WTC11 (cell line): Measurements from ENCODE around the gene SLC25A40. TPM values are rescaled to one million over a fixed set of nuclear protein-coding genes. Genes with fewer than 3 reads are reported as not detected.
"Not testable (repeated sequence)": the region's sequence is repeated elsewhere in the genome, so short reads cannot be mapped to it uniquely, and the experiment has no call there.

ENCODE experiments used
- ATAC-seq: fragments of 200-7000 bp; cut with Tn5 transposase; 2 replicates; pipeline ENCODE4 v1.10.0; 2021; ENCODE audit warnings: mild to moderate bottlenecking, moderate library complexity
- CTCF ChIA-PET: fragments of 300-600 bp; sonication (Branson Sonifier 250); formaldehyde crosslinking; loops from one replicate; lab custom pipeline; 2021; ENCODE audit warnings: antibody characterized with exemption; lab: Charles Lee
- POLR2A ChIA-PET: fragments of 350-600 bp; sonication (Branson Sonifier 250); formaldehyde crosslinking; loops from one replicate; lab custom pipeline; 2021; ENCODE audit warnings: antibody characterized with exemption; lab: Charles Lee
- DNase-seq: peaks from one replicate; pipeline ENCODE4 v3.0.0; 2021; ENCODE audit warnings: low spot score
- H3K27ac Mint-ChIP-seq: 2 replicates; pipeline ENCODE4 v1.8.0; 2021; ENCODE audit warnings: mixed read lengths
- H3K27me3 Mint-ChIP-seq: 2 replicates; pipeline ENCODE4 v1.8.0; 2021; ENCODE audit warnings: low read depth, mild to moderate bottlenecking, moderate library complexity, mixed read lengths
- H3K36me3 Mint-ChIP-seq: 2 replicates; pipeline ENCODE4 v1.8.0; 2021; ENCODE audit warnings: mixed read lengths
- H3K4me1 Mint-ChIP-seq: 2 replicates; pipeline ENCODE4 v1.8.0; 2022; ENCODE audit warnings: mixed read lengths
- H3K4me3 Mint-ChIP-seq: 2 replicates; pipeline ENCODE4 v1.8.0; 2021; ENCODE audit warnings: mild to moderate bottlenecking, moderate library complexity, mixed read lengths
- H3K9me3 Mint-ChIP-seq: 2 replicates; pipeline ENCODE4 v1.8.0; 2021; ENCODE audit warnings: mixed read lengths
- CREB1 ChIP-seq: sonication (generic); formaldehyde crosslinking; IDR thresholded peaks from 2 replicates; pipeline ENCODE4 v1.8.0; 2023; ENCODE audit warnings: mild to moderate bottlenecking, missing genetic modification reagents
- NR1H2 ChIP-seq: sonication (generic); formaldehyde crosslinking; IDR thresholded peaks from 2 replicates; pipeline ENCODE4 v1.9.0; 2021; ENCODE audit warnings: mild to moderate bottlenecking, moderate library complexity, missing genetic modification reagents
- NR2C2 ChIP-seq: sonication (generic); formaldehyde crosslinking; IDR thresholded peaks from 2 replicates; pipeline ENCODE4 v1.8.0; 2022; ENCODE audit warnings: mild to moderate bottlenecking, missing genetic modification reagents
- NR3C1 ChIP-seq: sonication (generic); formaldehyde crosslinking; conservative IDR thresholded peaks from 2 replicates; pipeline ENCODE4 v1.8.1; 2023; ENCODE audit warnings: low read depth, mild to moderate bottlenecking, missing genetic modification reagents
- OVOL2 ChIP-seq: fragments of 250-450 bp; sonication (Bioruptor Pico); IDR thresholded peaks from 2 replicates; pipeline ENCODE4 v1.9.0; 2021; ENCODE audit warnings: mild to moderate bottlenecking, borderline replicate concordance
- PREB ChIP-seq: sonication (generic); formaldehyde crosslinking; IDR thresholded peaks from 2 replicates; pipeline ENCODE4 v1.8.1; 2022; ENCODE audit warnings: mild to moderate bottlenecking, missing genetic modification reagents, moderate library complexity, borderline replicate concordance
- RELA ChIP-seq: sonication (generic); formaldehyde crosslinking; IDR thresholded peaks from 2 replicates; pipeline ENCODE4 v1.8.1; 2022; ENCODE audit warnings: missing genetic modification reagents, mild to moderate bottlenecking, borderline replicate concordance
- RORB ChIP-seq: fragments of 250-450 bp; sonication (Bioruptor Pico); IDR thresholded peaks from 2 replicates; pipeline ENCODE4 v1.9.0; 2021; ENCODE audit warnings: mild to moderate bottlenecking
- SMAD4 ChIP-seq: sonication (generic); formaldehyde crosslinking; IDR thresholded peaks from 2 replicates; pipeline ENCODE4 v1.8.0; 2022; ENCODE audit warnings: mild to moderate bottlenecking, missing genetic modification reagents
- SOX15 ChIP-seq: fragments of 250-450 bp; sonication (Bioruptor Pico); IDR thresholded peaks from 2 replicates; pipeline ENCODE4 v1.9.0; 2021; ENCODE audit warnings: mild to moderate bottlenecking
- ZNF138 ChIP-seq: sonication (generic); formaldehyde crosslinking; conservative IDR thresholded peaks from 2 replicates; pipeline ENCODE4 v1.8.1; 2022; ENCODE audit warnings: mild to moderate bottlenecking, moderate library complexity, missing genetic modification reagents
- ZNF317 ChIP-seq: sonication (generic); formaldehyde crosslinking; IDR thresholded peaks from 2 replicates; pipeline ENCODE4 v1.8.1; 2023; ENCODE audit warnings: low read depth, mild to moderate bottlenecking, moderate library complexity, missing genetic modification reagents, borderline replicate concordance
- total RNA-seq: library from RNA; stranded (reverse); gene quantifications from 3 replicates; pipeline ENCODE4 v1.2.3, GENCODE V29; 2021
- TF ChIP-seq, protein P1 (sequence below): sonication (generic); formaldehyde crosslinking; IDR thresholded peaks from 2 replicates; pipeline ENCODE4 v1.8.0; 2022; ENCODE audit warnings: mild to moderate bottlenecking, missing genetic modification reagents
- TF ChIP-seq, protein P2 (sequence below): fragments of 250-450 bp; sonication (Bioruptor Pico); IDR thresholded peaks from 2 replicates; pipeline ENCODE4 v1.8.0; 2021; ENCODE audit warnings: mild to moderate bottlenecking
- TF ChIP-seq, protein P3 (sequence below): sonication (generic); formaldehyde crosslinking; IDR thresholded peaks from 2 replicates; pipeline ENCODE4 v1.8.1; 2022; ENCODE audit warnings: mild to moderate bottlenecking, moderate library complexity, missing genetic modification reagents
- TF ChIP-seq, protein P4 (sequence below): fragments of 250-450 bp; sonication (Bioruptor Pico); IDR thresholded peaks from 2 replicates; pipeline ENCODE4 v1.9.0; 2021; ENCODE audit warnings: mild to moderate bottlenecking

SLC25A40 gene
- total RNA-seq, 1 experiment from 2014 or later = 18.1 TPM

- peaks cover 17% of the 10 kb centered on the region for H3K4me1 Mint-ChIP-seq
- ChIA-PET POLR2A (no interaction called here), CTCF (no interaction called here)
Measured at GRCh38 chr7:87872346-87872745, 3.8 kb downstream of the SLC25A40 start.

GRCh38 chr7:87870471-87870870 lies 5.7 kb downstream of the SLC25A40 start:
- Mint-ChIP-seq H3K4me3 (no peak overlapping the region), H3K27me3 (no peaks in the 10 kb centered on the region; the same call in 1 of the 2 replicates), H3K4me1 (peaks cover 17% of the 10 kb centered on the region), H3K36me3 (peaks cover 47% of the 10 kb centered on the region), H3K27ac (peak overlapping the region; percentile 29; the same call in 1 of the 2 replicates), H3K9me3 (peaks cover 27% of the 10 kb centered on the region)
- ChIA-PET POLR2A (no interaction called here), CTCF (no interaction called here)
- DNase-seq = no peak
- TF ChIP-seq RELA (CRISPR knock-in tag) (no peak), OVOL2 (CRISPR knock-in tag) (no peak), NR3C1 (CRISPR knock-in tag) (no peak), SMAD4 (CRISPR knock-in tag) (no peak), PREB (CRISPR knock-in tag) (no peak)
- no peak for ATAC-seq

More at GRCh38 chr7:87872346-87872745, 3.8 kb downstream of the SLC25A40 start:
- DNase-seq = no peak
- TF ChIP-seq OVOL2 (CRISPR knock-in tag) (no peak), NR1H2 (CRISPR knock-in tag) (no peak), ZNF138 (no peak)
- TF ChIP-seq, protein P1, sequence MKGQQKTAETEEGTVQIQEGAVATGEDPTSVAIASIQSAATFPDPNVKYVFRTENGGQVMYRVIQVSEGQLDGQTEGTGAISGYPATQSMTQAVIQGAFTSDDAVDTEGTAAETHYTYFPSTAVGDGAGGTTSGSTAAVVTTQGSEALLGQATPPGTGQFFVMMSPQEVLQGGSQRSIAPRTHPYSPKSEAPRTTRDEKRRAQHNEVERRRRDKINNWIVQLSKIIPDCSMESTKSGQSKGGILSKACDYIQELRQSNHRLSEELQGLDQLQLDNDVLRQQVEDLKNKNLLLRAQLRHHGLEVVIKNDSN = no peak
- TF ChIP-seq, protein P2, sequence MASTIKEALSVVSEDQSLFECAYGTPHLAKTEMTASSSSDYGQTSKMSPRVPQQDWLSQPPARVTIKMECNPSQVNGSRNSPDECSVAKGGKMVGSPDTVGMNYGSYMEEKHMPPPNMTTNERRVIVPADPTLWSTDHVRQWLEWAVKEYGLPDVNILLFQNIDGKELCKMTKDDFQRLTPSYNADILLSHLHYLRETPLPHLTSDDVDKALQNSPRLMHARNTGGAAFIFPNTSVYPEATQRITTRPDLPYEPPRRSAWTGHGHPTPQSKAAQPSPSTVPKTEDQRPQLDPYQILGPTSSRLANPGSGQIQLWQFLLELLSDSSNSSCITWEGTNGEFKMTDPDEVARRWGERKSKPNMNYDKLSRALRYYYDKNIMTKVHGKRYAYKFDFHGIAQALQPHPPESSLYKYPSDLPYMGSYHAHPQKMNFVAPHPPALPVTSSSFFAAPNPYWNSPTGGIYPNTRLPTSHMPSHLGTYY = no peak
- Mint-ChIP-seq H3K9me3 (peaks cover 13% of the 10 kb centered on the region), H3K27ac (no peak overlapping the region), H3K4me3 (no peak overlapping the region), H3K36me3 (peaks cover 28% of the 10 kb centered on the region), H3K27me3 (no peaks in the 10 kb centered on the region)
- ATAC-seq = no peak

DNA sequence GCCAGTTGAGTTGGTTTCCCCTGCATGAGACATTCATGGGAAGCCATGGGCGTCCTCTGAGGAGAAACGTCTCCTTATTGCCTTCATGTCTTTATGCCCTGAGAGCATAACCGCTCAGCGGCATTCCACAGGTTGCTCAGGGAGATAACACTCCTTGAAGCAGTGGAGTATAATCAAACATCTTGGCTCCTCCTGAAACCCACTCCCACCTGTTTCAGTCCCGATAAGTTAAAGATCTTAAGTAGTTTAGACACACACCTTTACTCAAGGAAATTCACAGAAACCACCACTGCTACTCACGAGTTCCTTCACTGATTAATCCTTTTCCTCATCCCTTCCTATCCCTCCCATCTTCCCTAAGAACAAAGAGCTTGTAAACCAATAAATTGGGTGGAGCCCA lies 9.6 kb downstream of the SLC25A40 start:
- Mint-ChIP-seq H3K27ac (peak overlapping the region; percentile 54; the same call in 1 of the 2 replicates), H3K9me3 (peaks cover 46% of the 10 kb centered on the region), H3K36me3 (peaks cover 53% of the 10 kb centered on the region)
- CTCF ChIA-PET = interaction anchor here (1.1 kb wide), 1 partner anchor 9 kb away, joined by 3 read pairs; the partner anchor contains the start of genes DBF4 and SLC25A40
- DNase-seq, H3K4me3 Mint-ChIP-seq, H3K4me1 Mint-ChIP-seq, ATAC-seq, POLR2A ChIA-PET, H3K27me3 Mint-ChIP-seq: not testable (repeated sequence)

DNA sequence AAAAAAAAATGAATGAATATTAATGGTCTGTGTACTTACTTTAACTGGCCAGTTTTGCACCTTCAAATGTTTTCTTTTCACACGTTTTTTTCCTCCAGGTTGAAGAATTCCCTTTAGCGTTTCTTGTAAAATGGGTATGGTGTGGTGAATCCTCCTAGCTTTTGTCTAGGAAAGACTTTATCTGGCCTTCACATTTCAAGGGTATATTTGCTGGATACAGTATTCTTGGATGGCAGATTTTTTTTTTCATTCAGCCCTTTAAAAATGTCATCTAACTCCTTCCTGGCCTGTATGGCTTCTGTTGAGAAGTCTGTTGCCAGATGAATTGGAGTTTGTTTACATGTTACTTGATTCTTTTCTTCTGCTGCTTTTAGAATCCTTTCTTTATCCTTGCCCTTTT lies 10.1 kb downstream of the SLC25A40 start:
- CTCF ChIA-PET = no interaction called here
- POLR2A ChIA-PET = no interaction called here
- Mint-ChIP-seq H3K4me1 (peaks cover 10% of the 10 kb centered on the region), H3K27ac (peak overlapping the region; percentile 54; the same call in 1 of the 2 replicates), H3K27me3 (no peaks in the 10 kb centered on the region; the same call in 1 of the 2 replicates), H3K9me3 (peaks cover 44% of the 10 kb centered on the region), H3K4me3 (no peak overlapping the region), H3K36me3 (peaks cover 50% of the 10 kb centered on the region)
- no peak for DNase-seq
- TF ChIP-seq SOX15 (CRISPR knock-in tag) (no peak), NR2C2 (CRISPR knock-in tag) (no peak), ZNF317 (CRISPR knock-in tag) (no peak), RORB (CRISPR knock-in tag) (no peak), CREB1 (CRISPR knock-in tag) (no peak)
- TF ChIP-seq, protein P3, sequence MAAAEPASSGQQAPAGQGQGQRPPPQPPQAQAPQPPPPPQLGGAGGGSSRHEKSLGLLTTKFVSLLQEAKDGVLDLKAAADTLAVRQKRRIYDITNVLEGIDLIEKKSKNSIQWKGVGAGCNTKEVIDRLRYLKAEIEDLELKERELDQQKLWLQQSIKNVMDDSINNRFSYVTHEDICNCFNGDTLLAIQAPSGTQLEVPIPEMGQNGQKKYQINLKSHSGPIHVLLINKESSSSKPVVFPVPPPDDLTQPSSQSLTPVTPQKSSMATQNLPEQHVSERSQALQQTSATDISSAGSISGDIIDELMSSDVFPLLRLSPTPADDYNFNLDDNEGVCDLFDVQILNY (CRISPR knock-in tag) = no peak
- TF ChIP-seq, protein P4, sequence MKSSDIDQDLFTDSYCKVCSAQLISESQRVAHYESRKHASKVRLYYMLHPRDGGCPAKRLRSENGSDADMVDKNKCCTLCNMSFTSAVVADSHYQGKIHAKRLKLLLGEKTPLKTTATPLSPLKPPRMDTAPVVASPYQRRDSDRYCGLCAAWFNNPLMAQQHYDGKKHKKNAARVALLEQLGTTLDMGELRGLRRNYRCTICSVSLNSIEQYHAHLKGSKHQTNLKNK (CRISPR knock-in tag) = no peak
- ATAC-seq = no peak
